ENCODE measurements around the gene FAM219A. TPM values are rescaled to one million over a fixed set of nuclear protein-coding genes. Genes with fewer than 3 reads are reported as not detected.
A peak's percentile ranks its signal among the peaks of the same experiment; 100 is the strongest.

The FAM219A gene
- total RNA-seq, 1 experiment from 2014 or later = 38.6 TPM

GRCh38 chr9:34380511-34381315, 77.7 kb downstream of the FAM219A start:
- POLR2A ChIA-PET = interaction anchor here (1.1 kb wide), 1 partner anchor 53 kb away, joined by 3 read pairs; no protein-coding TSS in a partner anchor
- intact Hi-C loops (cut with micrococcal nuclease; ENCODE audit: unreplicated experiment) = no loop called here
- H3K27me3 ChIP-seq (ENCODE audit: control insufficient read depth, insufficient read depth, low read length) = no peaks in the 10 kb centered on the region
- TF ChIP-seq CTCF (IDR thresholded peaks at IDR 0.05) (no peak), TCF7L2 (IDR thresholded peaks at IDR 0.05; ENCODE audit: low read depth, low read length) (no peak), SIN3A (IDR thresholded peaks at IDR 0.05; ENCODE audit: borderline replicate concordance, insufficient read depth, low read depth, low read length) (no peak), POLR2AphosphoS5 (IDR thresholded peaks at IDR 0.05; ENCODE audit: low read depth, low read length) (no peak), REST (IDR thresholded peaks at IDR 0.05; ENCODE audit: insufficient read depth in 1 of 2, low read depth in 2 of 2, low read length in 1 of 2) (no peak)
- no TSS peak for BruUV-seq (replicated peaks)
- in situ Hi-C loops (cut with HindIII; ENCODE audit: low pct_unique_long_range_greater_than_20kb, low sequenced_read_pairs) = no loop called here
- ATAC-seq (peak; percentile 66), DNase-seq (ENCODE audit: low read depth, low spot score) (no peak)
- no peaks in the 10 kb centered on the region for H3K36me3 ChIP-seq (ENCODE audit: control insufficient read depth, insufficient read depth, low read length)
- H3K9me3 ChIP-seq (ENCODE audit: control insufficient read depth, insufficient read depth, low read depth, low read length) = no peaks in the 10 kb centered on the region
- H3K4me1 ChIP-seq (ENCODE audit: control insufficient read depth, insufficient read depth, low read length) = peaks cover 15% of the 10 kb centered on the region
- H3K27ac ChIP-seq (ENCODE audit: low read length) = peak overlapping the region; percentile 51
- CTCF ChIA-PET = interaction anchor here (0.6 to 1.8 kb wide), 5 partner anchors 23 to 223 kb away, joined by 3 to 9 read pairs (median 4); partner anchors contain the start of gene FAM219A
- peak overlapping the region; percentile 53 to 72 for H3K4me3 ChIP-seq (ENCODE audit: low read depth in 2 of 2, low read length in 2 of 2)

- H3K4me1 ChIP-seq (ENCODE audit: control insufficient read depth, insufficient read depth, low read length) = peaks cover 21% of the 10 kb centered on the region
- peak overlapping the region; percentile 51 for H3K27ac ChIP-seq (ENCODE audit: low read length)
- BruUV-seq (replicated peaks) = no TSS peak
- ATAC-seq (no peak), DNase-seq (ENCODE audit: low read depth, low spot score) (no peak)
- H3K9me3 ChIP-seq (ENCODE audit: control insufficient read depth, insufficient read depth, low read depth, low read length) = no peaks in the 10 kb centered on the region
- CTCF ChIA-PET = interaction anchor here (0.6 to 1.8 kb wide), 5 partner anchors 24 to 223 kb away, joined by 3 to 9 read pairs (median 4); partner anchors contain the start of gene FAM219A
- intact Hi-C loops (cut with micrococcal nuclease; ENCODE audit: unreplicated experiment) (no loop called here), in situ Hi-C loops (cut with HindIII; ENCODE audit: low pct_unique_long_range_greater_than_20kb, low sequenced_read_pairs) (no loop called here)
- no peaks in the 10 kb centered on the region for H3K27me3 ChIP-seq (ENCODE audit: control insufficient read depth, insufficient read depth, low read length)
- POLR2A ChIA-PET = interaction anchor here (1.1 kb wide), 1 partner anchor 53 kb away, joined by 3 read pairs; no protein-coding TSS in a partner anchor
- no peak for TF ChIP-seq SIN3A (IDR thresholded peaks at IDR 0.05; ENCODE audit: borderline replicate concordance, insufficient read depth, low read depth, low read length)
- no peak for TF ChIP-seq POLR2AphosphoS5 (IDR thresholded peaks at IDR 0.05; ENCODE audit: low read depth, low read length)
- TF ChIP-seq TCF7L2 (IDR thresholded peaks at IDR 0.05; ENCODE audit: low read depth, low read length) = no peak
- TF ChIP-seq REST (IDR thresholded peaks at IDR 0.05; ENCODE audit: insufficient read depth in 1 of 2, low read depth in 2 of 2, low read length in 1 of 2) = no peak
- TF ChIP-seq CTCF (IDR thresholded peaks at IDR 0.05) = no peak
- H3K36me3 ChIP-seq (ENCODE audit: control insufficient read depth, insufficient read depth, low read length) = no peaks in the 10 kb centered on the region
- peak overlapping the region; percentile 53 to 72 for H3K4me3 ChIP-seq (ENCODE audit: low read depth in 2 of 2, low read length in 2 of 2)
Observed at GRCh38 chr9:34380034-34380510, 78.3 kb downstream of the FAM219A start.
